PC-3 (cell line): ENCODE measurements around the gene KHDRBS2. TPM values are rescaled to one million over a fixed set of nuclear protein-coding genes. Genes with fewer than 3 reads are reported as not detected.
"Not testable (repeated sequence)": the region's sequence is repeated elsewhere in the genome, so short reads cannot be mapped to it uniquely, and the experiment has no call there.

Source experiments
- ATAC-seq: fragments of 200-7000 bp; cut with Tn5 transposase; 2 replicates; pipeline ENCODE4 v1.9.1; 2020; ENCODE audit warnings: mild to moderate bottlenecking, moderate library complexity
- BruUV-seq: library from RNA; stranded (reverse); fragments of 400-500 nt; replicated peaks from 2 replicates; lab custom pipeline; 2021; lab: Mats Ljungman, UMichigan
- CTCF ChIA-PET: fragments of 300-600 bp; sonication (Branson Sonifier 250); formaldehyde crosslinking; loops from one replicate; lab custom pipeline; 2022; ENCODE audit warnings: antibody characterized with exemption; lab: Charles Lee
- POLR2A ChIA-PET: fragments of 300-600 bp; sonication (Branson Sonifier 250); formaldehyde crosslinking; loops from one replicate; lab custom pipeline; 2022; ENCODE audit warnings: antibody characterized with exemption; ENCODE audit not compliant: unreplicated experiment; lab: Charles Lee
- DNase-seq: peaks from one replicate; pipeline ENCODE4 v3.0.0-alpha.2; 2015
- H2AFZ ChIP-seq: fragments of 300-600 bp; sonication (generic); 2 replicates; pipeline ENCODE4 v1.6.0; 2016; ENCODE audit warnings: antibody characterized with exemption, low read length
- H3F3A ChIP-seq: fragments of 300-600 bp; sonication (generic); one replicate; pipeline ENCODE4 v1.6.0; 2017; ENCODE audit warnings: antibody characterized with exemption, low read length, control low read depth, mild to moderate bottlenecking; ENCODE audit not compliant: unreplicated experiment
- H3K27ac ChIP-seq: fragments of 300-600 bp; sonication (generic); 2 replicates; pipeline ENCODE4 v1.5.1; 2016; ENCODE audit warnings: mild to moderate bottlenecking, low read length
- H3K27me3 ChIP-seq: fragments of 300-600 bp; sonication (generic); 2 replicates; pipeline ENCODE4 v1.6.1; 2016; ENCODE audit warnings: low read length, mixed read lengths
- H3K36me3 ChIP-seq: fragments of 300-600 bp; sonication (generic); 2 replicates; pipeline ENCODE4 v1.6.1; 2016; ENCODE audit warnings: low read depth, mixed run types, low read length, mixed read lengths
- H3K4me1 ChIP-seq: fragments of 300-600 bp; sonication (generic); 2 replicates; pipeline ENCODE4 v1.5.1; 2016; ENCODE audit warnings: low read length; ENCODE audit not compliant: insufficient read depth
- H3K4me2 ChIP-seq: fragments of 300-600 bp; sonication (generic); 2 replicates; pipeline ENCODE4 v1.6.0; 2016; ENCODE audit warnings: low read length
- H3K4me3 ChIP-seq: fragments of 300-600 bp; sonication (generic); 2 replicates; pipeline ENCODE4 v1.5.1; 2016; ENCODE audit warnings: mild to moderate bottlenecking, low read length, mixed read lengths
- H3K79me2 ChIP-seq: fragments of 300-600 bp; sonication (generic); 2 replicates; pipeline ENCODE4 v1.6.1; 2017; ENCODE audit warnings: low read length, mixed read lengths
- H3K9ac ChIP-seq: fragments of 300-600 bp; sonication (generic); 2 replicates; pipeline ENCODE4 v1.6.0; 2016; ENCODE audit warnings: mild to moderate bottlenecking, low read length
- H3K9me2 ChIP-seq: fragments of 300-600 bp; sonication (generic); replicated peaks from 2 replicates; pipeline ENCODE4 v1.6.1; 2016; ENCODE audit warnings: mixed run types, low read length, mixed read lengths
- H3K9me3 ChIP-seq: fragments of 300-600 bp; sonication (generic); 2 replicates; pipeline ENCODE4 v1.6.1; 2016; ENCODE audit warnings: low read length, mixed read lengths
- H4K20me1 ChIP-seq: fragments of 300-600 bp; sonication (generic); 2 replicates; pipeline ENCODE4 v1.6.1; 2016; ENCODE audit warnings: low read length, mixed read lengths
- EZH2 ChIP-seq: fragments of 300-600 bp; sonication (generic); IDR thresholded peaks from one replicate; pipeline ENCODE4 v1.6.1; 2017; ENCODE audit warnings: antibody characterized with exemption, mild to moderate bottlenecking, low read length; ENCODE audit not compliant: unreplicated experiment
- EZH2phosphoT487 ChIP-seq: fragments of 300-600 bp; sonication (generic); IDR thresholded peaks from 2 replicates; pipeline ENCODE4 v1.6.1; 2018; ENCODE audit warnings: mild to moderate bottlenecking, antibody characterized with exemption, low read length, borderline replicate concordance
- intact Hi-C: fragments of 100-400 bp; cut with micrococcal nuclease; formaldehyde crosslinking; loops from 2 replicates; pipeline ENCODE4 v1.9.0; 2023
- total RNA-seq: library from RNA; depleted of rRNA; stranded (reverse); fragments of >200 nt; gene quantifications from 2 replicates; pipeline ENCODE4 v1.2.3, GENCODE V29; 2014
- TF ChIP-seq, protein P1 (sequence below): fragments of 300-600 bp; sonication (generic); conservative IDR thresholded peaks from 2 replicates; pipeline ENCODE4 v1.5.1; 2017; ENCODE audit warnings: antibody characterized with exemption, low read depth, mild to moderate bottlenecking, low read length

The KHDRBS2 gene
- total RNA-seq, 1 experiment from 2014 or later: not detected

DNA sequence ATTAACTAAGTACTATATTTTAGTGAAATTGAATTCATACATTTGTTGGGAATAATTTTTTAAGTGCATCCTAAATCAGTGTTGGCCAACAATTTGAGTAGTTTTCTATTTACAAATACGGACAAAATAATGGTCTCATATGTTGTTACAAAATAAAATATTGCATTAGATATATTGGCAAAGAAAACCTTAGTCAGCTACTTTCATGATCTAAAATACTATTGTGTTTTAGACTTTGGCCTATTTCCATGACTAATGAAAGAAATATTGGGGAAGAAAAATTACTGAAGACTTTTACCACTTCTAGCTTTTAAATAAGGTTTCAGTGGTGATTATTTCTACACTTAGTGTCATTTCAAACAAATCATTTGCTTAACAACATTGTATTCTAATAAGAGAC, 498.0 kb downstream of the KHDRBS2 start:
- ATAC-seq: no peak
- Histone ChIP-seq H3K36me3 (no peaks in the 10 kb centered on the region), H3F3A (no peaks in the 10 kb centered on the region), H3K9ac (no peak overlapping the region), H3K9me2 (no peaks in the 10 kb centered on the region), H3K9me3 (no peaks in the 10 kb centered on the region), H3K4me3 (no peak overlapping the region), H2AFZ (no peak overlapping the region), H3K27me3 (no peaks in the 10 kb centered on the region), H3K27ac (no peak overlapping the region), H3K4me1 (no peaks in the 10 kb centered on the region), H3K79me2 (no peaks in the 10 kb centered on the region), H4K20me1 (no peaks in the 10 kb centered on the region), H3K4me2 (no peak overlapping the region)
- TF ChIP-seq, protein P1, sequence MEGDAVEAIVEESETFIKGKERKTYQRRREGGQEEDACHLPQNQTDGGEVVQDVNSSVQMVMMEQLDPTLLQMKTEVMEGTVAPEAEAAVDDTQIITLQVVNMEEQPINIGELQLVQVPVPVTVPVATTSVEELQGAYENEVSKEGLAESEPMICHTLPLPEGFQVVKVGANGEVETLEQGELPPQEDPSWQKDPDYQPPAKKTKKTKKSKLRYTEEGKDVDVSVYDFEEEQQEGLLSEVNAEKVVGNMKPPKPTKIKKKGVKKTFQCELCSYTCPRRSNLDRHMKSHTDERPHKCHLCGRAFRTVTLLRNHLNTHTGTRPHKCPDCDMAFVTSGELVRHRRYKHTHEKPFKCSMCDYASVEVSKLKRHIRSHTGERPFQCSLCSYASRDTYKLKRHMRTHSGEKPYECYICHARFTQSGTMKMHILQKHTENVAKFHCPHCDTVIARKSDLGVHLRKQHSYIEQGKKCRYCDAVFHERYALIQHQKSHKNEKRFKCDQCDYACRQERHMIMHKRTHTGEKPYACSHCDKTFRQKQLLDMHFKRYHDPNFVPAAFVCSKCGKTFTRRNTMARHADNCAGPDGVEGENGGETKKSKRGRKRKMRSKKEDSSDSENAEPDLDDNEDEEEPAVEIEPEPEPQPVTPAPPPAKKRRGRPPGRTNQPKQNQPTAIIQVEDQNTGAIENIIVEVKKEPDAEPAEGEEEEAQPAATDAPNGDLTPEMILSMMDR: no peak
- TF ChIP-seq EZH2phosphoT487 (no peak), EZH2 (no peak)
- intact Hi-C loops: no loop called here
- BruUV-seq: no TSS peak
- no peak for DNase-seq
- CTCF ChIA-PET: no interaction called here
- POLR2A ChIA-PET: no interaction called here

DNA sequence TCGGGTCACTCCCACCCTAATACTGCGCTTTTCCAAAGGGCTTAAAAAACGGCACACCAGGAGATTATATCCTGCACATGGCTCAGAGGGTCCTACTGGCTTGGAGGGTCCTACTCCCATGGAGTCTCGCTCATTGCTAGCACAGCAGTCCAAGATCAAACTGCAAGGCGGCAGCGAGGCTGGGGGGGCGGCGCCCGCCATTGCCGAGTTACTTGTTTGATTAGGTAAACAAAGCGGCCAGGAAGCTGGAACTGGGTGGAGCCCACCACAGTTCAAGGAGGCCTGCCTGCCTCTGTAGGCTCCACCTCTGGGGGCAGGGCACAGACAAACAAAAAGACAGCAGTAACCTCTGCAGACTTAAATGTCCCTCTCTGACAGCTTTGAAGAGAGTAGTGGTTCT, 516.6 kb downstream of the KHDRBS2 start:
- H3K27ac ChIP-seq, H3K79me2 ChIP-seq, H3K4me2 ChIP-seq, H3K9me2 ChIP-seq, H2AFZ ChIP-seq, H3K27me3 ChIP-seq, ATAC-seq, CTCF ChIA-PET, intact Hi-C loops, H3K4me3 ChIP-seq, H4K20me1 ChIP-seq, BruUV-seq, H3F3A ChIP-seq, POLR2A ChIA-PET, H3K36me3 ChIP-seq, DNase-seq, H3K9me3 ChIP-seq, H3K4me1 ChIP-seq, H3K9ac ChIP-seq: not testable (repeated sequence)

DNA sequence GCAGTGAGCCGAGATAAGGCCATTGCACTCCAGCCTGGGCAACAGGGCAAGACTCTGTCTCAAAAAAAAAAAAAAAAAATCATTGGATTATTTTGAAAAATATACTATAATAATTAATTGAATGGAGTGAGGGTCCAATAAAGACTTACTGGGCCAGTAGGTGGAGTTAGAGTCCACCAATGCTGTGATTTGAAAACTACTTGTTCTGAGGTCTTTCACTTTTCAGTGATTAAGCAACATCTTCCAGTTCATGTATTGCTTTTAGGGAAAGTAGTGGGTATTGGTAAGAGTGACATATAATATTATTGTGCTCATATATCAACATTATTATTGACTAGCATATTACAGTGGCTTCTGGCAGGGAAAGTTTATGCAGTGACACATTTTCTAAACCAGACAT, 530.3 kb downstream of the KHDRBS2 start:
- H3K4me2 ChIP-seq: no peak overlapping the region
- H3K36me3 ChIP-seq: no peaks in the 10 kb centered on the region
- TF ChIP-seq EZH2phosphoT487: no peak
- TF ChIP-seq, protein P1: no peak
- TF ChIP-seq EZH2: no peak
- DNase-seq: no peak
- ATAC-seq: no peak
- H3K4me1 ChIP-seq: no peaks in the 10 kb centered on the region
- no peaks in the 10 kb centered on the region for H4K20me1 ChIP-seq
- H2AFZ ChIP-seq: no peak overlapping the region
- H3K9me3 ChIP-seq: no peaks in the 10 kb centered on the region
- no peak overlapping the region for H3K4me3 ChIP-seq
- H3F3A ChIP-seq: no peaks in the 10 kb centered on the region
- BruUV-seq: no TSS peak
- no peak overlapping the region for H3K9ac ChIP-seq
- no peaks in the 10 kb centered on the region for H3K9me2 ChIP-seq
- H3K27me3 ChIP-seq: no peaks in the 10 kb centered on the region
- no peaks in the 10 kb centered on the region for H3K79me2 ChIP-seq
- intact Hi-C loops: no loop called here
- POLR2A ChIA-PET: no interaction called here
- CTCF ChIA-PET: no interaction called here
- H3K27ac ChIP-seq: no peak overlapping the region
